ENCODE measurements around the gene ABCA5.

Gene ABCA5, protein sequence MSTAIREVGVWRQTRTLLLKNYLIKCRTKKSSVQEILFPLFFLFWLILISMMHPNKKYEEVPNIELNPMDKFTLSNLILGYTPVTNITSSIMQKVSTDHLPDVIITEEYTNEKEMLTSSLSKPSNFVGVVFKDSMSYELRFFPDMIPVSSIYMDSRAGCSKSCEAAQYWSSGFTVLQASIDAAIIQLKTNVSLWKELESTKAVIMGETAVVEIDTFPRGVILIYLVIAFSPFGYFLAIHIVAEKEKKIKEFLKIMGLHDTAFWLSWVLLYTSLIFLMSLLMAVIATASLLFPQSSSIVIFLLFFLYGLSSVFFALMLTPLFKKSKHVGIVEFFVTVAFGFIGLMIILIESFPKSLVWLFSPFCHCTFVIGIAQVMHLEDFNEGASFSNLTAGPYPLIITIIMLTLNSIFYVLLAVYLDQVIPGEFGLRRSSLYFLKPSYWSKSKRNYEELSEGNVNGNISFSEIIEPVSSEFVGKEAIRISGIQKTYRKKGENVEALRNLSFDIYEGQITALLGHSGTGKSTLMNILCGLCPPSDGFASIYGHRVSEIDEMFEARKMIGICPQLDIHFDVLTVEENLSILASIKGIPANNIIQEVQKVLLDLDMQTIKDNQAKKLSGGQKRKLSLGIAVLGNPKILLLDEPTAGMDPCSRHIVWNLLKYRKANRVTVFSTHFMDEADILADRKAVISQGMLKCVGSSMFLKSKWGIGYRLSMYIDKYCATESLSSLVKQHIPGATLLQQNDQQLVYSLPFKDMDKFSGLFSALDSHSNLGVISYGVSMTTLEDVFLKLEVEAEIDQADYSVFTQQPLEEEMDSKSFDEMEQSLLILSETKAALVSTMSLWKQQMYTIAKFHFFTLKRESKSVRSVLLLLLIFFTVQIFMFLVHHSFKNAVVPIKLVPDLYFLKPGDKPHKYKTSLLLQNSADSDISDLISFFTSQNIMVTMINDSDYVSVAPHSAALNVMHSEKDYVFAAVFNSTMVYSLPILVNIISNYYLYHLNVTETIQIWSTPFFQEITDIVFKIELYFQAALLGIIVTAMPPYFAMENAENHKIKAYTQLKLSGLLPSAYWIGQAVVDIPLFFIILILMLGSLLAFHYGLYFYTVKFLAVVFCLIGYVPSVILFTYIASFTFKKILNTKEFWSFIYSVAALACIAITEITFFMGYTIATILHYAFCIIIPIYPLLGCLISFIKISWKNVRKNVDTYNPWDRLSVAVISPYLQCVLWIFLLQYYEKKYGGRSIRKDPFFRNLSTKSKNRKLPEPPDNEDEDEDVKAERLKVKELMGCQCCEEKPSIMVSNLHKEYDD (N-terminal part only)

DNA sequence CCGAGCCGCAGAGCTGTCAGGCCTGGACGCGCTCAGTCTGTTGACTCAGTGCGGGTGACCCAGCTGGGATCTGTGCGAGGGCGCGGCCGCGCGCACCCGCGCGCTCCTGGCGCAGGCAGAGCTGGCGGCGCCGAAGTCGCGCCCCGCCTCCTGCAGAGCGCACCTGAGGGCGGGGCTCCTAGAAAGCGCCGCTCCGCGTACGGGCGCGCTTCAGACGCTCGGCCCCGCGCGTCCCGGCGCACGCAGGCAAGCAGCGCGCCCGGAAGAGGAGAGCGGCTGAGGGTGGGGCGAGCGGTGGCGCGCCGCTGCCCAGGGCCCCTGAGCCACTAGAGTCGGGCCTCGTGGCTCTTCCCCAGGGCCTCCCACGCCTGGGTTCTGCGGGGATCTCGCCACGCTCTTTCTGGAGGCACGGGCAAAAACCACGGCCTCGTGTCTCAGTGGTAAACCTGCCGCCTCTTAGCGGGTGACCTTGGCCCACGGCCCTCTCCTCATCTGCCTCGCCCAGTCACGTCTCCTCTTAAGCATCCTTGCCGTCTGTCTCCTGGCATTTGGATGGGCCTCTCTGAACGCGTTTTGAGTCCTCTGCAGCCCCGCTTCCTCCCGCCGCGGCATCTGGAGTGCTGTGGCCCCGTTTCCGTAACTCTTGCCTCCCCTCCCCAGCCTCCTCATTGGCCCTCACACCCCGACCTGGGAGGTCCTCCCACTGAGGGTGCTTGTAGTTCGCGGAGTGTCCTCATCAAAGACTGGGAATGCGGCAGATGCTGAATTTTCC, at the start of gene ABCA5:
Gene ABCA5, minus strand, starts transcription at position 74 of the 772 bp plus-strand sequence. CDS start 12,718 bp downstream, outside the sequence.
- in situ Hi-C loops (cut with HindIII; ENCODE audit: low sequenced_read_pairs): loop anchor here (25.0 kb wide), 1 partner anchor 110 kb away; no protein-coding TSS in a partner anchor

- in situ Hi-C loops (cut with HindIII; ENCODE audit: low sequenced_read_pairs): no loop called here
Measured at GRCh38 chr17:69375229-69375628, 48.3 kb upstream of the ABCA5 start.

DNA sequence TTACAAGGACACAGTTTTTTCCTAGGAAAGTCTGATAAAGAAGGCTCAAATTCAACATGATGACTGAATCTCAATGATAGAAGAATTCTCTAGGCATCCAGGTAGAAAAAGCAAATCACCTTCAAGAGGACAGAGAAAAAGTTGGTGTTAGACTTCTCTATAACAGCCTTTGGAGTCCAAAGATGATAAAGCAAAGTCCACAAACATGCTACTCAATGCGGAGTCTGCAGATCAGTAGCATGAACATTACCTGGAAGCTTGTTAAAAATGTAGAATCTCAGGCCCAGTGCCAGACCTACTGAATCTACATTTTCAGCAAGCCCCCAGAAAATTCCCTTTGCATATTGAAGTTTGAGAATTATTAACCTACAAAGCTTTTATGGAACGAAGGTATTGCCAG, 46.1 kb upstream of the ABCA5 start:
- in situ Hi-C loops (cut with HindIII; ENCODE audit: low sequenced_read_pairs): no loop called here

DNA sequence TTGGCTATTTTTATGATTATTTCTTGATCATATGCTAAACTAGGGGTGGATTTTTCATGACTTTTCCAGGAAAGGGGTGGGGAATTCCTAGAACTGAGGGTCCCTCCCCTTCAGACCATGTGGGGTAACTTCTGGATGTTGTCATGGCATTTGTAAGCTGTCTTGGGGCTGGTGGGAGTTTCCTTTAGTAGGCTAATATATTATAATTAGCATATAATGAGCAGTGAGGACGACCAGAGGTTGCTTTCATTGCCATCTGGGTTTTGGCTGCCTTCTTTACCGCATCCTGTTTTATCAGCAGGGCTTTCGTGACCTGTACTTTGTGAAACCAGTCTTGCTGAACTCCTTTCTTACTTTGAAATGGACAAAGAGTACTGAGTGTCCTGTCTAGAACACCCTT, 40.4 kb upstream of the ABCA5 start:
- in situ Hi-C loops (cut with HindIII; ENCODE audit: low sequenced_read_pairs): no loop called here

DNA sequence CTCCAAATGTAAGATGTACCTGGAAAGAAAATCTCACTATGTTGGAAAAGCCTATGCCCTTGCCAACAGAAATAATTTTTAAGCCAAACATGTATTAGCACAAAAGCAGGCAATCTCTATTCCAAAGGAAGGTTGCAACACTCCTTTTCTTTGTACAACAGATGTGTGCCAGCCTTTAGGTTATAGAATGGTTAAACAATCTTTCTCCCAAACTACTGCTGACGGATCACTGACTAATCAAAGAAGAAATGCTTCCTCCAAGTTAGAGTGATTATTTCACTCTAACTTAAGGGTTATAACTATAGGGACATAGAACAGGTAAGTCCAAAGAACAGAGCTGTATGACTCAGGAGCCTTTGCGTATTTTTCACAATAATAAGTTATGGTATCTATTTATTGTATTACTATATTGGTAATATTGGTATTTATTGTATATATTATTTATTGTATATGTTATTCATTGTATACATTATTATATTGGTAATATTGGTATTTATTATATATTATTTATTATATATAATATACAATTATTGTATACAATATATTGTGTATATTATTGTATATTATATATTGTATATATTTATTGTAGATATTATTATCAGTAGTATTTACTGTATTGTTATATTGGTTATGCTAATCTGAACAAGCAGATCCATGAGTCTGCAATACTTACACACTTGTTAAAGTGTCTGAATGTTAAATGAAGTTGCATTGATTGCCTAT, 36.7 kb upstream of the ABCA5 start:
- in situ Hi-C loops (cut with HindIII; ENCODE audit: low sequenced_read_pairs): no loop called here

DNA sequence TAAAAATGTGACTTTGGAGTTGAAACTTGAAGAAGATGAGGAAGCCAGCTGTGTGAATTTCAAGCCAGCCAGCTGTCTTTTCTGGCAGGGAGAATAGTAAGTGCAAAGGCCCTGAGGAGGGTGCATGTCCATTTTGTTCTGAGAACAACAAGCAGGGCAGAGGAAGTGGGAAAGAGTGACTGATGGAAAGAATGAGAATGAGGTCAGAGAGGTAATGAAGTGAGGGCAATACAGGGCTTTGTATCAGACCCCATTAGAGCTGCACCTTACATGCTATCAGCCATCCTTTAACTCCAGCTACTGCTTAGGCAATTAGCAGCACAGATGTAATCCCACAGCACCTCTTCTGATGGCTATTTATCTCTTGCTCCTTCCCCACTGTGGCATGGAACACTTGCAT, 34.2 kb upstream of the ABCA5 start:
- in situ Hi-C loops (cut with HindIII; ENCODE audit: low sequenced_read_pairs): no loop called here

DNA sequence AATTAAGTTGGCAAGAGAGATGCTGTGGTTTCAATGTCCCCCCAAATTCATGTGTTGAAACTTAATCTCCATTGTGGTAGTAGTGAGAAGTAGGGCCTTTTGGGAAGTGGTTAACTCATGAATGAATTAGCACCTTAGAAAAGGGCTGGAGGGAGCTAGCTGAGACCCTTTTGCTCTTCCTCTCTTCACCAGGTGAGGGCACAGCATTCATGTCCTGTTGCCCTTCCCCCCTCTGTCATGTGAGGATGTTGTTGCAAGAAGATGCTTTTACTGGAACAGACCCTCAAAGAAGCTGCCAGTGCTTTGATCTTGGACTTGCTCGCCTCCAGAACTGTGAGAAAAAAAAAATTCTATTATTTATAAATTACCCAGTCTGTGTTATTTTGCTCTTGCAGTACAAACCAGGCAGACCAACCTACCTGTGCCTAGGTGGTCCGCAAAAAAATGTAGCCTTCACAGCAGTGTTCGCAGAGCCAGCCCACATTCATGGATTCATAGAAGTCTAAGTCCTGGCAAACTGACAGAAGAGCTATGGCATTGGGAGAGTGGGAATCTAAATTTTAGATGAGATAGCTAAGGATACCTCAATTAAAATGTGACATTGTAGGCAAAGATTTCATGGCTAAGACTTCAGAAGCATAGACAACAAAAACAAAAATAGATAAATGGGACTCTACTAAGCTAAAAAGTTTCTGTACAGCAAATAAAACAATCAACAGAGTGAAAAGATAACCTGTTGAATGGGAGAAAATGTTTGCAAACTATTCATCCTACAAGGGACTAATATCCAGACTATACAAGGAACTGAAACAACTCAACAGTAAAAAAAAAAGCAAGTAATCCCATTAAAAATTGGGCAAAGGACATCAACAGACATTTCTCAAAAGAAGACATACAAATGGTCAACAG, 32.0 kb upstream of the ABCA5 start:
- in situ Hi-C loops (cut with HindIII; ENCODE audit: low sequenced_read_pairs): no loop called here

GRCh38 chr17:69357701-69358100, 30.8 kb upstream of the ABCA5 start:
- in situ Hi-C loops (cut with HindIII; ENCODE audit: low sequenced_read_pairs): no loop called here

DNA sequence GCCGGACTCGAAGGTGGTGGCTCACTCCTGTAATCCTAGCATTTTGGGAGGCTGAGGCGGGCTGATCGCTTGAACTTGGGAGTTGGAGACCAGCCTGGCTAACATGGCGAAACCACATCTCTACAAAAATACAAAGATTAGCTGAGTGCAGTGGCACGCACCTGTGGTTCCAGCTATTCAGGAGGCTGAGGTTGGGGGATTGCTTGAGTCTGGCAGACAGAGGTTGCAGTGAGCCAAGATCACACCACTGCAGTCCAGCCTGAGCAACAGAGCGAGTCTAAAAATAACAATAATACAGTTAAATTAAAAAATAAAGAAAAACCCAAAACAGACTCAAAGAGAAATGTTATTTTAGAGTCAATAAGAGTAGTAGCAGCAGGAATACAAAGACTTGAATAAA, 29.7 kb upstream of the ABCA5 start:
- in situ Hi-C loops (cut with HindIII; ENCODE audit: low sequenced_read_pairs): no loop called here

GRCh38 chr17:69350911-69351310, 24.0 kb upstream of the ABCA5 start:
- in situ Hi-C loops (cut with HindIII; ENCODE audit: low sequenced_read_pairs): no loop called here

DNA sequence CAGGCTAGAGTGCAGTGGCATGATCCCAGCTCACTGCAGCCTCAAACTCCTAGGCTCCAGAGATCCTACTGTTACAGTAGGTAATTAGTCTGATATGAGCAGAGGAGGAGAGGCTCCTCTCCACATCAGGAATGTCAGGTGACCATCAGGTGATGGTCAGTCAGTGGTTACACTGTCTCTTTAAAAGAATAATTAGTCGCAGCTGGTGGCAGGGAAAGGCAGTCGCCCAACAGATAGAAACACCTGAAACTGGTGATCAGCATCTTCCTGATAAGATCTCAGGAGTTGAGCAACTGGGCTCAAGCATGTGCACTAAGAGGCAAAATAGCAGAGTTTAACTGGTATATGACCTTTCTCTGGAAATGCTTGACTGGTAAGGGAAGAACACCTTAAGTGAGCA, 21.5 kb upstream of the ABCA5 start:
- in situ Hi-C loops (cut with HindIII; ENCODE audit: low sequenced_read_pairs): loop anchor here (25.0 kb wide), 1 partner anchor 89 kb away; no protein-coding TSS in a partner anchor

GRCh38 chr17:69346766-69347165, 19.8 kb upstream of the ABCA5 start:
- in situ Hi-C loops (cut with HindIII; ENCODE audit: low sequenced_read_pairs): loop anchor here (25.0 kb wide), 1 partner anchor 91 kb away; no protein-coding TSS in a partner anchor

GRCh38 chr17:69344939-69345338, 18.0 kb upstream of the ABCA5 start:
- in situ Hi-C loops (cut with HindIII; ENCODE audit: low sequenced_read_pairs): loop anchor here (25.0 kb wide), 1 partner anchor 92 kb away; no protein-coding TSS in a partner anchor

- in situ Hi-C loops (cut with HindIII; ENCODE audit: low sequenced_read_pairs): loop anchor here (25.0 kb wide), 1 partner anchor 94 kb away; no protein-coding TSS in a partner anchor
Measured at GRCh38 chr17:69342896-69343644, 16.1 kb upstream of the ABCA5 start.

DNA sequence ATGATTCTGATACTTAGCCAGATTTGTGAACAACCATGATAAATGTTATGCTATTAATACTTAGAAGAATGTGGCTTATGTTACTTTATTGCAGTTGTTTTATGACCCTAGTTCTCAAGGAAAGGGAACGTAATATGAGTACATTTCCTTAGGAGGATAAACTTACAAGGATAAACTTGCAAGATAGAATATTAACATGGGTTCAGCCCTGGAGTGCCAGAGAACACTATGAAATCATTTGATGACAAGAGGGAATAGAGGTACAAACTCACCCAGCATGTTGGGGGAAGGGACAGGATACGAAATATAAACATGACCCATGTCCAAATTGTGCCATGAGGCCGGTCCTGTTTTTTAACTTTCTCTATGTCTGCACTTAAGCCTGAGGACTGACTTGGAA, 13.0 kb upstream of the ABCA5 start:
- in situ Hi-C loops (cut with HindIII; ENCODE audit: low sequenced_read_pairs): loop anchor here (25.0 kb wide), 1 partner anchor 97 kb away; no protein-coding TSS in a partner anchor

- in situ Hi-C loops (cut with HindIII; ENCODE audit: low sequenced_read_pairs): loop anchor here (25.0 kb wide), 1 partner anchor 100 kb away; no protein-coding TSS in a partner anchor
Measured at GRCh38 chr17:69336996-69337395, 10.1 kb upstream of the ABCA5 start.

- in situ Hi-C loops (cut with HindIII; ENCODE audit: low sequenced_read_pairs): loop anchor here (25.0 kb wide), 1 partner anchor 101 kb away; no protein-coding TSS in a partner anchor
Measured at GRCh38 chr17:69336580-69336979, 9.6 kb upstream of the ABCA5 start.
